Bronchial epithelial cell (primary cell): ENCODE results near the gene CYP2W1. TPM values are rescaled to one million over a fixed set of nuclear protein-coding genes. Genes with fewer than 3 reads are reported as not detected.
A peak's percentile ranks its signal among the peaks of the same experiment; 100 is the strongest.

ENCODE experiments used
- DNase-seq: peaks from one replicate; pipeline ENCODE4 v3.0.0-alpha.2; 2010; ENCODE audit warnings: low read depth
- FAIRE-seq: peaks from 2 replicates; lab custom pipeline; 2011; peaks lifted over from hg19 to GRCh38; lab: Jason Lieb, UNC
- H3K27me3 ChIP-seq: 2 replicates; pipeline ENCODE4 v1.5.1; 2011; ENCODE audit warnings: low read length; ENCODE audit not compliant: control insufficient read depth, insufficient read depth
- H3K36me3 ChIP-seq: 2 replicates; pipeline ENCODE4 v1.5.1; 2011; ENCODE audit warnings: low read length; ENCODE audit not compliant: control insufficient read depth, insufficient read depth
- H3K4me3 ChIP-seq: 2 replicates; pipeline ENCODE4 v1.5.1; 2011; ENCODE audit warnings: mild to moderate bottlenecking, low read depth, low read length, control low read depth
- total RNA-seq: library from RNA; depleted of rRNA; stranded (reverse); fragments of >200 nt; gene quantifications from 2 replicates; pipeline ENCODE4 v1.2.1, GENCODE V29; 2014
- TF ChIP-seq, protein P1 (sequence below): IDR thresholded peaks from 2 replicates; pipeline ENCODE4 v1.5.1; 2011; ENCODE audit warnings: mild to moderate bottlenecking, moderate library complexity, low read length, control low read depth, inconsistent platforms; ENCODE audit not compliant: insufficient read depth, severe bottlenecking

CYP2W1 gene
- total RNA-seq, 1 donor from 2014 or later = not detected

DNA sequence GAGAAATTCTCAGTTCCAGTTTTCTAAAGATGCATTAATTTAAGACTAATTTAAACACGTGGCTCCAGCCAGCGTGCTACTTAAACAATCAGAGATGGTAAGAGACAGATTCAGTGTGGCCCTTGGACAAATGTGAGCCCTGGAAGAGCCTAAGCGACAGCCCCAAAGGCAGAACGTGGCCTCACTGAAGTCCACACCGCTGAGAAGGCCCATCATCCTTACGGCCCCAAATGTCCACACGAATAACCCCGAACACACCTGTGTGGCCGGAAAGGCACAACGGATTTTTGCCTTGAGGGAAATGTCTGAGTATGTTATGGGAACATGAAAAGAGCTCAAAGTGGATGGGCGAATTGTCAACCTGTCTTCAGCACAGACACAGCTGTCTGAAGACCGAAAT, 10.9 kb upstream of the CYP2W1 start:
- Histone ChIP-seq H3K4me3 (no peak overlapping the region), H3K27me3 (no peaks in the 10 kb centered on the region), H3K36me3 (peaks cover 17% of the 10 kb centered on the region)
- no peak for FAIRE-seq
- no peak for DNase-seq
- TF ChIP-seq, protein P1, sequence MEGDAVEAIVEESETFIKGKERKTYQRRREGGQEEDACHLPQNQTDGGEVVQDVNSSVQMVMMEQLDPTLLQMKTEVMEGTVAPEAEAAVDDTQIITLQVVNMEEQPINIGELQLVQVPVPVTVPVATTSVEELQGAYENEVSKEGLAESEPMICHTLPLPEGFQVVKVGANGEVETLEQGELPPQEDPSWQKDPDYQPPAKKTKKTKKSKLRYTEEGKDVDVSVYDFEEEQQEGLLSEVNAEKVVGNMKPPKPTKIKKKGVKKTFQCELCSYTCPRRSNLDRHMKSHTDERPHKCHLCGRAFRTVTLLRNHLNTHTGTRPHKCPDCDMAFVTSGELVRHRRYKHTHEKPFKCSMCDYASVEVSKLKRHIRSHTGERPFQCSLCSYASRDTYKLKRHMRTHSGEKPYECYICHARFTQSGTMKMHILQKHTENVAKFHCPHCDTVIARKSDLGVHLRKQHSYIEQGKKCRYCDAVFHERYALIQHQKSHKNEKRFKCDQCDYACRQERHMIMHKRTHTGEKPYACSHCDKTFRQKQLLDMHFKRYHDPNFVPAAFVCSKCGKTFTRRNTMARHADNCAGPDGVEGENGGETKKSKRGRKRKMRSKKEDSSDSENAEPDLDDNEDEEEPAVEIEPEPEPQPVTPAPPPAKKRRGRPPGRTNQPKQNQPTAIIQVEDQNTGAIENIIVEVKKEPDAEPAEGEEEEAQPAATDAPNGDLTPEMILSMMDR = no peak

DNA sequence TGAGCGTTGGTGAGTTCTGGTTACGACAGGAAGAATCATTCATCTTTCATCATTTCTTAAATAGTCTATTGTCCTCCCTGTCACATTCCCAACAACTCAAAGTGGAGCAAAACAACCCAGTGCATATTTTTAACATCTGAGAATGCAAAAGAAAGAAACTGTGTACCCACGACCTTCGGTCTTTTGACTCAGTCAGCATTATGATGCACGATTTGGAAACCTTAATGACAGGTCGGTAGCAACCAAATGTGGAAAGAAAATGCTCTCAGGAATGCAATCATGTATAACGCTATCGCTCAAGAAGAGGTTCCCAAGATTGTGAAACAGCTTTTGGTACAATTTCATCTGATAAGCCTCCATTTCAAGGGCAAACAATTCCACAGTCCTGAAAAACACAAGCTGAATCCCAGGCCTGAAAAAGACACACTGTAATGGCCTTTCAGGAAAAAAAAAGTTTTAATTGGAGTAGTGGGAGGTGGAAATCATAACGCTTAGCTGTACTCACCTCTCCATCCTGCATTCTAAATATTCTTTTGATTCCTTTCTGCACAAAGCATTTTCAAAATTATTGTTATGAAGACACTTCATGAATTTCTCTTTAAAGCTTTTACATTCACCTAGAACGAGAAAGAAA, 10.2 kb upstream of the CYP2W1 start:
- DNase-seq = no peak
- FAIRE-seq = no peak
- Histone ChIP-seq H3K27me3 (no peaks in the 10 kb centered on the region), H3K4me3 (no peak overlapping the region), H3K36me3 (peaks cover 17% of the 10 kb centered on the region)
- TF ChIP-seq, protein P1 = no peak

DNA sequence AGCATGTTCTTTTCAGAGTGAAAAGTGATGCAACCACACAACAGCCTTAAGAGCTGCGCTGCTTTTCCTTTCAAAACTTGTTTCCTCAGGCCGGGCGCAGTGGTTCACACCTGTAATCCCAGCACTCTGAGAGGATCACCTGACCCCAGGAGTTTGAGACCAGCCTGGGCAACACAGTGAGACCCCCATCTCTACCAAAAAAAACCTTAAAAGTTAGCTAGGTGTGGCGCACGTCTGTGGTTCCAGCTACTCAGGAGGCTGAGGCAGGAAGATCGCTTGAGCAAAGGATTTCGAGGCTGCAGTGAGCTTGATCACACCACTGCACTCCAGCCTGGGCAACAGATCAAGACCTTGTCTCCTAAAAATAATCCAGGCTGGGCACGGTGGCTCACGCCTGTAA, 9.7 kb upstream of the CYP2W1 start:
- no peak for FAIRE-seq
- no peak for DNase-seq
- TF ChIP-seq, protein P1 = no peak
- Histone ChIP-seq H3K4me3 (no peak overlapping the region), H3K36me3 (peaks cover 16% of the 10 kb centered on the region), H3K27me3 (no peaks in the 10 kb centered on the region)

DNA sequence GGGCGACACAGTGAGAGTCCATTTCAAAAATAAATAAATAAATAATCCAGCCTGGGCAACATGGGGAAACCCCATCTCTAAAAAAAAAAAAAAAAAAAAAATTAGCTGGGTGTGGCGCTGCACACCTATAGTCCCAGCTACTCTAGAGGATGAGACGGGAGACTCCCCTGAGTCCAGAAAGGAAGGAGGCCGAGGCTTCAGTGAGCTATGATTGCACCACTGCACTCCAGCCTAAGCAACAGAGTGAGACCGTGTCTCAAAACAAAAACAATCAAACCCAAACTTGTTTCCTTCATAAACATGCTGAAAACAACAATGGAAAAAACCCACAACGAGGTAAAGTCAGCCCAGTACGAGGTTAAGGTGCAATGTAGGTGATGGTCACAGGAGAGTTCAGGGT, 8.8 kb upstream of the CYP2W1 start:
- FAIRE-seq (no peak), DNase-seq (peak; percentile 23)
- H3K4me3 ChIP-seq = peak overlapping the region; percentile 100
- H3K27me3 ChIP-seq = no peaks in the 10 kb centered on the region
- TF ChIP-seq, protein P1 = no peak
- H3K36me3 ChIP-seq = peaks cover 12% of the 10 kb centered on the region

DNA sequence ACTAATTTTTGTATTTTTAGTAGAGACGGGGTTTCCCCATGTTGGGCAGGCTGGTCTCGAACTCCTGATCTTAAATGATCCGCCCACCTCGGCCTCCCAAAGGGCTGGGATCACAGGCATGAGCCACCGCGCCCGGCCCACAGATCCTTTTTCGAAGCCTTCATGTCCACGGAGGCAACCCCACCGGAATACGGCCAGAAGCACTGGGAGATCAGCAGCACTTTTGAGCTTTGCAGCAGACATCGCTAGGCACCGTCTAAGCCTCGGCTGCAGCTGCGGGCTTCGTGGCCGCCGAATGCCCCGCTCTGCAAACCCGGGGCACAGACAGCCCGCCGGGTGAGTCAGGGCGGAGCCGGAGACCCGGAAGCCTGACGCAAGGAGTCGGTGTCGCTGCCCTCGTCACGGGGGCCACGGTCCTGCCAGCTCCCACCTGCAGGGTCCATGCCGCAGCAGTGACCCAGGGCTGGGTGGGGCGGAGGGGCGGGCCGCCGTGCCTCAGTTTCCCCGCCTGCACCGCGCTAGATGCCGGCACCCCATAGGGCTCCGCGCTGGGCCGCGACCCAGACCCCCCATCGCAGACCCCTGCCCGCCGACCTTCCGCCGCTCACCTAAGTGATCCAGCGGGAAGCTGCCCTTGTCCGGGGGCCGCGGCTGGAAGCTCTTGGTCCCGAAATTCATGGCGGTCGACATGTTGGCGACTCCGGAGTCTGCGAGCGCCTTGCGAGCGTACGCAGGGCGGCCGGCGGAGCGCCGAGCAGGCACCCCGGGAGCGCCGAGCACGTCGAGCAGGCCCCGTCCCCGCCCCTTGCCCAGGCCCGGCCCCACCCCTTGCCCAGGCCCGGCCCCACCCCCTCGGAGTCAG, 7.9 kb upstream of the CYP2W1 start, which contains the start of gene COX19:
Gene COX19, minus strand, starts transcription at position 730 of the 862 bp plus-strand sequence. Its CDS starts 40 bp downstream, at position 690.
- peak within 1 kb of the TSS; percentile 100 for H3K4me3 ChIP-seq
- TF ChIP-seq, protein P1 = no peak
- H3K27me3 ChIP-seq = no peaks in the 10 kb centered on the region
- DNase-seq (peak; percentile 68), FAIRE-seq (no peak)
- H3K36me3 ChIP-seq = peaks cover 8% of the 10 kb centered on the region
